Neural cell (in vitro differentiated cells): ENCODE results near the gene LRMDA. TPM values are rescaled to one million over a fixed set of nuclear protein-coding genes. Genes with fewer than 3 reads are reported as not detected.

Experiments used
- H2AFZ ChIP-seq: fragments of 200-600, 300-800 bp; sonication (generic), shearing (Covaris generic); 2 replicates; pipeline ENCODE4 v1.6.0; 2014; ENCODE audit warnings: low read depth, mild to moderate bottlenecking, antibody characterized with exemption, low read length, moderate library complexity
- H3F3A ChIP-seq: fragments of 200-600 bp; shearing (Covaris generic); 2 replicates; pipeline ENCODE4 v1.6.1; 2016; ENCODE audit warnings: mild to moderate bottlenecking, moderate library complexity, mixed read lengths, antibody characterized with exemption, low read length; ENCODE audit not compliant: insufficient read depth, poor library complexity, severe bottlenecking
- H3K27ac ChIP-seq: fragments of 200-600, 300-800 bp; sonication (generic), shearing (Covaris generic); 2 replicates; pipeline ENCODE4 v1.5.1; 2014; ENCODE audit warnings: mild to moderate bottlenecking, low read length, moderate library complexity
- H3K27me3 ChIP-seq: fragments of 300-800, 200-600 bp; sonication (generic), shearing (Covaris generic); 2 replicates; pipeline ENCODE4 v1.6.0; 2014; ENCODE audit warnings: mild to moderate bottlenecking, low read depth, low read length, moderate library complexity; ENCODE audit not compliant: insufficient read depth
- H3K36me3 ChIP-seq: fragments of 300-800, 200-600 bp; sonication (generic), shearing (Covaris generic); 2 replicates; pipeline ENCODE4 v1.5.1; 2014; ENCODE audit warnings: mild to moderate bottlenecking, antibody characterized with exemption, low read length, moderate library complexity; ENCODE audit not compliant: insufficient read depth
- H3K4me2 ChIP-seq: fragments of 300-800, 200-600 bp; sonication (generic), shearing (Covaris generic); 2 replicates; pipeline ENCODE4 v1.6.0; 2014; ENCODE audit warnings: mild to moderate bottlenecking, low read length
- H3K4me3 ChIP-seq: fragments of 300-800, 200-600 bp; sonication (generic), shearing (Covaris generic); 2 replicates; pipeline ENCODE4 v1.5.1; 2014; ENCODE audit warnings: mild to moderate bottlenecking, low read length, moderate library complexity
- H3K79me2 ChIP-seq: fragments of 200-600 bp; shearing (Covaris generic); replicated peaks from 2 replicates; pipeline ENCODE4 v1.6.0; 2014; ENCODE audit warnings: mild to moderate bottlenecking, low read length, moderate library complexity; ENCODE audit not compliant: insufficient read depth
- H3K9ac ChIP-seq: fragments of 300-800, 200-600 bp; sonication (generic), shearing (Covaris generic); 2 replicates; pipeline ENCODE4 v1.6.1; 2016; ENCODE audit warnings: mild to moderate bottlenecking, low read length, mixed read lengths
- H3K9me2 ChIP-seq: fragments of 200-600 bp; shearing (Covaris generic); 2 replicates; pipeline ENCODE4 v1.6.1; 2016; ENCODE audit warnings: mild to moderate bottlenecking, low read length, mixed read lengths; ENCODE audit not compliant: insufficient read depth
- H3K9me3 ChIP-seq: fragments of 200-600, 300-800 bp; sonication (generic), shearing (Covaris generic); 2 replicates; pipeline ENCODE4 v1.6.1; 2016; ENCODE audit warnings: mild to moderate bottlenecking, mixed run types, low read length, moderate library complexity, mixed read lengths
- H4K20me1 ChIP-seq: fragments of 200-600 bp; shearing (Covaris generic); 2 replicates; pipeline ENCODE4 v1.6.1; 2016; ENCODE audit warnings: mild to moderate bottlenecking, mixed run types; ENCODE audit not compliant: insufficient read depth
- CTCF ChIP-seq: fragments of 450-650 bp; IDR thresholded peaks from 2 replicates; pipeline ENCODE4 v1.5.1; 2014; ENCODE audit warnings: antibody characterized with exemption, mild to moderate bottlenecking, moderate library complexity; ENCODE audit not compliant: poor library complexity, severe bottlenecking
- EP300 ChIP-seq: fragments of 450-650 bp; conservative IDR thresholded peaks from 2 replicates; pipeline ENCODE4 v1.6.1; 2014; ENCODE audit warnings: antibody characterized with exemption, mild to moderate bottlenecking, moderate library complexity; ENCODE audit not compliant: poor library complexity, severe bottlenecking
- EZH2 ChIP-seq: fragments of 200-600, 300-800 bp; shearing (Covaris generic), sonication (generic); IDR thresholded peaks from 2 replicates; pipeline ENCODE4 v1.6.1; 2014; ENCODE audit warnings: antibody characterized with exemption, low read length, borderline replicate concordance, mild to moderate bottlenecking; ENCODE audit not compliant: insufficient read depth, poor library complexity, severe bottlenecking
- MXI1 ChIP-seq: fragments of 450-650 bp; conservative IDR thresholded peaks from 2 replicates; pipeline ENCODE4 v1.6.1; 2014; ENCODE audit warnings: antibody characterized with exemption, mild to moderate bottlenecking; ENCODE audit not compliant: poor library complexity, severe bottlenecking
- POLR2AphosphoS5 ChIP-seq: IDR thresholded peaks from 2 replicates; pipeline ENCODE4 v1.6.1; 2012
- RAD21 ChIP-seq: fragments of 450-650 bp; conservative IDR thresholded peaks from 2 replicates; pipeline ENCODE4 v1.6.1; 2014; ENCODE audit warnings: antibody characterized with exemption, mild to moderate bottlenecking, moderate library complexity
- REST ChIP-seq: IDR thresholded peaks from 2 replicates; pipeline ENCODE4 v1.6.1; 2012; ENCODE audit warnings: borderline replicate concordance
- SMC3 ChIP-seq: fragments of 450-650 bp; conservative IDR thresholded peaks from 2 replicates; pipeline ENCODE4 v1.6.1; 2014; ENCODE audit warnings: antibody characterized with exemption, mild to moderate bottlenecking, moderate library complexity; ENCODE audit not compliant: poor library complexity
- TAF1 ChIP-seq: IDR thresholded peaks from 2 replicates; pipeline ENCODE4 v1.6.1; 2012; ENCODE audit warnings: low read depth
- polyA plus RNA-seq: library from polyadenylated mRNA; depleted of rRNA; stranded (reverse); fragments of >200 nt; gene quantifications from 2 replicates; pipeline ENCODE4 v1.2.3, GENCODE V29; 2014

Gene LRMDA
- polyA plus RNA-seq, 1 donor from 2014 or later: 5.6 TPM

GRCh38 chr10:75883081-75884072 lies 452.0 kb downstream of the LRMDA start:
- no peak overlapping the region for H3K4me2 ChIP-seq
- peak overlapping the region; percentile 40 for H3K9ac ChIP-seq
- no peaks in the 10 kb centered on the region for H4K20me1 ChIP-seq
- no peaks in the 10 kb centered on the region for H3K9me3 ChIP-seq
- TF ChIP-seq POLR2AphosphoS5: peak; percentile 27
- TF ChIP-seq EZH2: no peak
- TF ChIP-seq RAD21: no peak
- TF ChIP-seq CTCF: no peak
- H2AFZ ChIP-seq: no peak overlapping the region
- H3F3A ChIP-seq: peaks cover 3% of the 10 kb centered on the region
- H3K4me3 ChIP-seq: no peak overlapping the region
- H3K27me3 ChIP-seq: no peaks in the 10 kb centered on the region
- H3K79me2 ChIP-seq: no peaks in the 10 kb centered on the region
- no peaks in the 10 kb centered on the region for H3K9me2 ChIP-seq
- no peaks in the 10 kb centered on the region for H3K36me3 ChIP-seq
- H3K27ac ChIP-seq: peak overlapping the region; percentile 80

- no peaks in the 10 kb centered on the region for H3K27me3 ChIP-seq
- no peaks in the 10 kb centered on the region for H3K9me3 ChIP-seq
- H4K20me1 ChIP-seq: no peaks in the 10 kb centered on the region
- H2AFZ ChIP-seq: no peak overlapping the region
- no peaks in the 10 kb centered on the region for H3K36me3 ChIP-seq
- H3K9me2 ChIP-seq: no peaks in the 10 kb centered on the region
- H3K4me3 ChIP-seq: no peak overlapping the region
- no peaks in the 10 kb centered on the region for H3K79me2 ChIP-seq
- H3K4me2 ChIP-seq: no peak overlapping the region
- H3F3A ChIP-seq: peaks cover 3% of the 10 kb centered on the region
- TF ChIP-seq CTCF (no peak), EP300 (no peak)
- no peak overlapping the region for H3K9ac ChIP-seq
- peak overlapping the region; percentile 80 for H3K27ac ChIP-seq
These were observed 453.4 kb downstream of the LRMDA start for GRCh38 chr10:75884808-75885207.

GRCh38 chr10:75887369-75887768 lies 455.9 kb downstream of the LRMDA start:
- H3K79me2 ChIP-seq: no peaks in the 10 kb centered on the region
- H3K36me3 ChIP-seq: no peaks in the 10 kb centered on the region
- peaks cover 3% of the 10 kb centered on the region for H3F3A ChIP-seq
- no peak for TF ChIP-seq SMC3
- no peak for TF ChIP-seq RAD21
- no peak for TF ChIP-seq EZH2
- no peak for TF ChIP-seq MXI1
- no peak for TF ChIP-seq EP300
- no peak for TF ChIP-seq POLR2AphosphoS5
- TF ChIP-seq REST: no peak
- TF ChIP-seq CTCF: no peak
- TF ChIP-seq TAF1: no peak
- H4K20me1 ChIP-seq: no peaks in the 10 kb centered on the region
- H3K9me3 ChIP-seq: no peaks in the 10 kb centered on the region
- no peak overlapping the region for H3K9ac ChIP-seq
- H3K9me2 ChIP-seq: no peaks in the 10 kb centered on the region
- no peak overlapping the region for H3K4me2 ChIP-seq
- no peaks in the 10 kb centered on the region for H3K27me3 ChIP-seq
- H3K4me3 ChIP-seq: no peak overlapping the region
- no peak overlapping the region for H3K27ac ChIP-seq
- no peak overlapping the region for H2AFZ ChIP-seq
